Camera-type eye (tissue), 1 donor: Measurements from ENCODE around the gene TIMM8A. TPM values are rescaled to one million over a fixed set of nuclear protein-coding genes. Genes with fewer than 3 reads are reported as not detected.

ENCODE experiments used
- total RNA-seq: library from RNA; depleted of rRNA; stranded (reverse); fragments of >200 nt; gene quantifications from one replicate; pipeline ENCODE4 v1.2.3, GENCODE V29; 2014

TIMM8A gene
- total RNA-seq = 8.2 TPM

DNA sequence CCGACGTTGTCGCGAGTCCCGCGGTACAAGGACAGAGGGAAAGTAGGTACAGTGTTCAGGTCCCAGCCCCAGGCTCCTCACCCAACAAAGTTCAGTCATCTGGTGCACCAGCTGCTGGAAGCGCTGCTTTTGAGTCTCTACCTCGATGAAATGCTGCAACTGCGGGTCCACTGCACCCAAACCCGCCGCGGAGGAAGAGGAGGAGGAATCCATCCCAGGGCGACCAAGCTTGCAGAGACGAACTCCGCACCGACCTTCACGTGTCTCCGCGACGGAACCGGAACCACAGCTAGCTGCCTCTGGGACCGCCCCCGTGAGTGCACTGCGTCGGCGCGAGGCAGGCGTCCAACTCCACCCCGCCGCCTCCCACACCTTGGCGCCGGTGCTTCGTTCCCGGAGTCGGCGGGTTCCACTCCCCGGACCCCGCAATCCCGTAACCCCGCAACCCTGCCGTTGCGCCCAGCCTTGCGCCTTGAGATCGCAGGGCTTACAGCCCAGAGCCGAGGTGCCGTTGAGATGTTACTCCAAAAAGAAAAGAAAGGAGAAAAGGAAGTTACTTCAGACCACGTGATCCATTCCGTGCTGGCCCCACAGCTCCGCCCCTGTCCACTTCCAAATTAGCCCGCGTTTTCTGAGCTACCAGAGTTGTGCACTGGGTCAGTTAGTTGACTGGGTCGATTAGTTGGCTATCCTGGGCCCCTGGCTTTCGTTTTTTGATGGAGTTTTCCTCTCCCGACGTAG is at the start of gene TIMM8A:
TIMM8A (minus strand) TSS at position 291 of the 741 bp plus-strand sequence; CDS start at position 213, 78 bp downstream.

GRCh38 chrX:101390664-101391525 is 42.4 kb upstream of the TIMM8A start, which contains the start of gene RPL36A:
Gene RPL36A, plus strand, starts transcription at chrX:101391011. Its CDS starts 33 bp downstream, at chrX:101391044.

GRCh38 chrX:101385795-101386541 is 37.4 kb upstream of the TIMM8A start, which contains the start of gene BTK:
Gene BTK, minus strand, starts transcription at chrX:101386191. Its CDS starts 10,907 bp downstream, at chrX:101375284.

Other genes starting within 250 kb of the TIMM8A start
- gene DRP2, start 129.0 kb downstream of the TIMM8A start, total RNA-seq = 3.7 TPM
- not detected for gene TAF7L, start 57.4 kb downstream of the TIMM8A start, total RNA-seq
- gene BTK, start 37.4 kb upstream of the TIMM8A start, total RNA-seq = 3.1 TPM
- 934 TPM for gene RPL36A, start 42.3 kb upstream of the TIMM8A start, total RNA-seq
- gene GLA, start 59.2 kb upstream of the TIMM8A start, total RNA-seq = 18.7 TPM
- gene HNRNPH2, start 59.5 kb upstream of the TIMM8A start, total RNA-seq = 86.1 TPM
- 23.3 TPM for gene ARMCX4, start 136.7 kb upstream of the TIMM8A start, total RNA-seq
- 73.6 TPM for gene ARMCX1, start 201.8 kb upstream of the TIMM8A start, total RNA-seq